Activated CD4-positive, alpha-beta T cell treated with anti-CD3 and anti-CD28 coated beads, Interleukin-2, amount 50 U/mL, for 1 hour (primary cell): ENCODE results near the gene RGS6.

Experiments
- DNase-seq: peaks from one replicate; pipeline ENCODE4 v3.0.0-alpha.2; 2020

RGS6 gene

DNA sequence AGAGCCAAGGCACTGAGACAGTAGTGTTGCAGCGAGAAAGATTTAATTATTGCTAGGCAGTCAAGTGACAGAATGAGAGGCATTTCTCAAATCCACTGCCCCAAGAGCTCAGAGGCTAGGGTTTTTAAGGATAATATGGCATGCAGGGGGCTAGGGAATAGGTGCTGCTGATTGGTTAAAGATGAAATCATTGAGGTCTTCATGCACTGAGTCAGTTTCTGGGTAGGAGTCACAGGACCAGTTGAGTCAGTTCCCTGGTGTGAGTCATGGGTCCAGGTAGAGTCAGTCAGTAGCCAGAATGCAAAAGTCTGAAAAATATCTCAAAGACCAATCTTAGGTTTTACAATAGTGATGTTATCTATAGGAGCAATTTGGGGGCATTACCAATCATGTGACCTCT is 323.8 kb downstream of the RGS6 start:
- DNase-seq: no peak

DNA sequence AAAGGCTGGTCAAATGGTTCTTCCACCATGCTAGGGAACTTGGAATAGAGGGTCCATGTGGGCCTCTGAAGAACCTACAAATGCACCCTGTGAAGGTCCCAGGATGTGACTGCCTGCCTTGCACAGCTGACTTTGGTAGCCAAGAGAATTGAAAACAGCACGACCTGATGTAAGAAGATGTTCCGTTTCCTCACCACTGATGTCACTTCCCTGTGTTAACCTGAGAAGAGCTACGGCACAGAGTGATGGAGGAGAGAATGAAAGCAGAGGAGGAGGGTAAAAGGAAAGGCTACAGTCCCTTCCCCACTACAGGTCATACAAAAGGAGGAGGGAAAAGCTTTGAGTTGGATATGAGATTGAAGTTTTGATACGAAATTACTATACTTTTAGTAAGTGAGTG is 328.8 kb downstream of the RGS6 start:
- DNase-seq: no peak

DNA sequence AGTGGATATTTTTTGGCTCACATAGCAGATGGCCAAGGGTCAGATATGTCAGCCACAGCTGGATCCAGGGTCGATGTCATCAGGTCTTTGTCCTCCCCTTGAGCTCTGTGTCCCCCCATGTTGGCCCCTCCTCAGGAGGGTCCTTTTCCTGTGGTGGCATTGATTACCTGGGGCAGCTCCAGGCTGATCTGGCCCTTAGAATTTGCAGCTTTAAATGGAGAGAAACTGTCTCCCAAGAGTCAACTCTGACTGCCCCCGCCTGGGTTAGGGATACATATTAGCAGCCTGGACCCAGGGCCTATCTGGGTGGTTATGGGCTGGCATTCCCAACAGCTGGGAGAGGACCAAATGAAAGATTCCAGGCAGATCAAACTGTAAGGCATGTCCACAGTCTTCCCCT is 330.5 kb downstream of the RGS6 start:
- DNase-seq: no peak

DNA sequence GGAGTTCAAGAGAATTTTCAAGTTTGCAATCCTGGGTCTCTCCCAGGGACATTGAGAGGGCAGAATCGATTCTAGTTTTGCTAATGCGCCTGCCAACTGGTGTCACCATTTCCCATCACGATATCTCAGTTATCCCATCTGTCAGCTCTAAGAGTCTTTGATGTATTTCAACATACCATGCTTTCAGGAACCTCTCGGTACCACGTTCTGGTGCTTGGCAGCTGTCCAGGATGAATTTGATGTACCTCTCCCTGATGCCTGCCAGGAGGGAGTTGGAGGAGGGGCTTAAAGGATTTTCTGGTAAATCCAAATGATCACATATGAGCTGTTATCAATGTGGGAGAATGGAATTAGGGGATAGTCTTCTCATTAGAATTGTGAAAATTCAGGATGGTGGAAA is 332.5 kb downstream of the RGS6 start:
- DNase-seq: no peak

DNA sequence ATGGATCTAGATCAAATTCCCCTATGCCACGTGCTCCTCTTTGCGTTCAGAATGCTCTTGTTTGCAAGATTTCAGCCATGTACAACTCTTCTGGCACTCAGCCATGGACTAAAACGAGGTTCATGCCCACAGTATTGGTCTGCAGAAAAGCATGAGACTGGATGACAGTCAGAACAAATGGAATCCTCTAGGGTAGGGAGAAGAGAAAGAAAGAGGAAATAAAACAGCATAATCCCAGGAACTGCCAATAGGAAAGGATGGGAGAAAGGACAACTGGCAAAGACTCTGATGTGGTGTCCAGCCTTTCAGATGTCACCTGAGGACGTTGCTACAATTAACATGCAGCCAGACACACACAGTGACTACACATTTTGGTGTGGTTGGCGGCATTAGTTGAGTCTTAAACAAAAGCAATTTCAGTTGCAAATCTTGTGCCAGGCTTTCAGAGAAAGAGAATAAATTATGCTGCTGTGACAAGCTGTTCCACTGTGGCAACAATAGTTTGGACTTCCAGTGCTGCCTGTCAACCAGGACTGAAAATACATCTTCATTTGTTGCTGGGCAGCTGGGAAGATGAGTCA is 338.0 kb downstream of the RGS6 start:
- DNase-seq: no peak

DNA sequence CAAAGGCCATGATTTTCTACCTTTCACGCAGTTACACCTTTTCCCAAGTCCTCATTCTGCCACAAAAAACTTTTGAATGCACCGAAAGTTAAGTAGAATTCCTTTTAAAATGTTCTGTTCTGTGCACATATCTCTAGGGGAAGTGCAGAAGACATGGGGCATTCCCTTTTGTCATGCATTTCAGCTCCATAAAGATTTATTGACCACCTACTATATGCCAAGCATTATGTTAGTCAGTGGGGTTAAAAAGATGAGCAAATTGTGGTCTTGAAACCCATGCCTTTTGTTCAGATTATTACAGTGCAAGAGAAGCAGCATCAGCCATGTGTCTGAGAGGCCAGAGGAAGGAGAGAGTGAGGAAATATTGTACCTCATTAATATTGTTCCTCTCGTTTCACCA is 338.5 kb downstream of the RGS6 start:
- DNase-seq: no peak

DNA sequence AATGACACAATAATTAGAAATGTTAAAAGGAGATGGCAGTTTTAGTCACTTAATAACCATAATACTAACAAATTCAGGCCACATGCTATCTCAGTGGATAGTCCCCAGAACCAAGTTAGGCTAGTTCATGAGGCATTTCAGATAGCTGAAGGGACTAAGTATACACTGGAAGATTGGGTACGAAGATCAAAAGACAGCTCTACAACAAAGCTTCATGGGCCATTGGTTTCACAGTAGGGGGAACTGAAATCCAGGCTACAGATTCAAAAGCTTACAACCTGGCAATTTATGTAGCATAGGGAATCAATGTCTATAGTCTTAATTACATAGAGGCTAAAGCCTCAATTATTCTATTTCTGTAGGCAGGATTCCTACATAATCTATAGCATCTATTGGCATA is 343.0 kb downstream of the RGS6 start:
- DNase-seq: no peak

DNA sequence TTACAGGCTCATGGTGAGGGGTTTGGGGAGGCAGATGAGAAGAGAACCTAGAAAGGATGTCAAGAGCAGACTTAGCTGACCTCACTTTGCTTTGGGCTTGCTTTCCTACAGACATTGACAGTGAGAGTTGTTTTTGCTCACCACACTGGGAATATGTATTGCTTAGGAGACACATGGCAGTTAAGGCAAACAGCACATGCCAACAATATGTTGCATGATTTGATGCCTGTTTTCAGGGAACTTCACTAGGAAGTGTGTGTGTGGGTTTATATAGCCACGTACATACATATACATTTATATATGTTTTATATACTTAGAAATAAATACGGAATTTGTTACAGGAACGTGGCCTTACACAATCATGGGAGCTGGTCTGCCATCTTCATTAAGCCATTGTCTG is 346.1 kb downstream of the RGS6 start:
- DNase-seq: no peak

DNA sequence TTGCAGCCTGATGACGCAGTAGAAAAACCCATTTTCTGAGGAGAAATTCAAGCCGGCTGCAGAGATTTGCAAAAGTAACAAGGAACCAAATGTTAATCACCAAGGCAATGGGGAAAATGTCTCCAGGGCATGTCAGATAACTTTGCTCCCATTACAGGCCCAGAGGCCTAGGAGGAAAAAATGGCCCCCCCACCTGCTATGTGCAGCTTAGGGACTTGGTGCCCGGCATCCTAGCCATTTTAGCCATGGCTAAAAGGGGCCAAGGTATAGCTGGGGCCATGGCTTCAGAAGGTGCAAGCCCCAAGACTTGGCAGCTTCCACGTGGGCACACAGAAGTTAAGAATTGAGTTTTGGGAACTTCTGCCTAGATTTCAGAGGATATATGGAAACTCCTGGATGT is 351.9 kb downstream of the RGS6 start:
- no peak for DNase-seq

DNA sequence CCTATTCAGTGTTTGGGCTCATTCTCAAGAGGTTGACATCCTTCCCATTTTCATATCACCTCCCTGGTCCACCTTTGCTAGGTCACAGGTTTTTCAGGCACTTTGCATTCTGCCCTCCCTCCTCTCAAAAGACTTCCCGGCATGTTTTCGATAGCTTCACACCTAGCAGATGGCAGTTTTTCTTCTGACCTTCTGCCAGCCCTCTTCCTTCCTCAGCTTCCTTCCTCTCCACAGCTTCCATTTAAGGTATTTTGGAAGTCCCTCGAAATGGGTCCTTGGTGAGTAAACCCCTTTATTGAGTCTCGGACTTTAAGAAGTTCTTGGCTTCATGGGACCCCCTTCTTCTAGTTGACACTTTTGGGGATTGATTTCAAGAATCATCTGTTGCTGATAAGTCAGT is 358.0 kb downstream of the RGS6 start:
- DNase-seq: no peak

DNA sequence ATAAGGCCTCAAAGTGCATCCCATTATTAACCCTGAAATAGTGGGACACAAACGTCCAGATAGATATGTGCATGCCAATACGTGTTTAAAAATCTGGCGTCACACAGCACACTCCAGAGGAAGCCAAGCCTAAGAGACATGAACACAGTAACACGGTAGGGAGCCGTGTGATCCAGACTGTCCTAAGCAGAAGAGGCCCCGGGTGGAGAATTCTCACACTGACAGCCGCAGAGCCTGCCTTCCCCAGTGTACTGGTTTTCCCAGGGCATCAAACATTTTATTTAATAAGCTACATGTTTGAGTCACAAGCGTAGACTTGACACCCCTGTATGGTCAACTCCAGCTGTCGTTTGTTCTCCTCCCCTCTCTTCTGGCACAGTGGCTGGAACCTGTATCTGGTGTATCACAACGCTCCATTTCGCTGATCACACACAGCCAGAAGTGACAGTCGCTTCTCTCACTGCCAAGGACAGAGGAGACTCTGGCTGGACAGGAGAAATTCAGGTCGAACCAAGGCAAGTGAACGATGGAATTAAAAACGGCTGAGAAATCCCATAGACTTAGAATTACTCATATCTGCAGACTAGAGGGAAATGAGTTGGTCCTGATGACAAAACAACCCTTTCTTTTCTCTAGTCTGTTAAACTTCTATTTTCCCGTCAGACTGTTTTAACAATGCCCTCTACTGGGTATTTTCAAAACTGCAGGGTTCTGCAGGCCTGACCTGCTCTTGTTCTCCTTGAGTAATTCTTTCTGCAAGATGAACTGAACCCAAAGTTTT is 359.9 kb downstream of the RGS6 start:
- no peak for DNase-seq

DNA sequence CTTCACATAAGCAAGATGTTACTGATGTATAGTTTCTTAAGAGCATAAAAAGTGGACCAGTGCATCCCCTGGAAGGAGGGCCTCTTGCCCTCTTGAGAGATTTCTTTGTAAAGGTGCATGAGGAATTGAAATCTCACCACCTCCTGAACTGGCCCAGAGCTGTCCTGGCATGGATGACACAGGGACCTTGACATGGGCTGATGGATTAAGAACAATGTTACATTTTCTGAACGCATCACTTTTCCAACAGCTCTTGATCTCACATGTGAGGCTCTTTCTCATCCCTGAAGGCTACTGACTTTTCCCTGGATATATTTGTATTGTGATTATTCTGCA is 360.4 kb downstream of the RGS6 start:
- no peak for DNase-seq

DNA sequence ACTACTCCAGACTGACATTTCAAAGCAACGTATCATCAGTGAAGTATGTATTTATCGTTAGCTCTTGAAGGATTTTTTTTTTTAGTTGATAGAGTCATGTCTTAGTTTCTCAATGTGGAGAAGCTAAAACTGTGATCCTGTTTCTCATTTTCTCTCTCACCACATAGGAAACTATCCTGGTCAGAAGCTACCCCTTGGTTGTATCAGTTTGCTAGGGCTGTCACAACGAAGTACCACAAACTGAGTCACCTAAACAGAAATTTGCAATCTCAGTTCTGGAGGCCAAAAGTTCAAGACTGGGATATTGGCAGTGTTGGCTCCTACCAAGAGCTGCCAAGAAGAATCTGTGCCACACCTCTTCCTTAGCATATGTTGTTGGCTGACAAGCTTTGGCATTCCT is 369.1 kb downstream of the RGS6 start:
- no peak for DNase-seq

DNA sequence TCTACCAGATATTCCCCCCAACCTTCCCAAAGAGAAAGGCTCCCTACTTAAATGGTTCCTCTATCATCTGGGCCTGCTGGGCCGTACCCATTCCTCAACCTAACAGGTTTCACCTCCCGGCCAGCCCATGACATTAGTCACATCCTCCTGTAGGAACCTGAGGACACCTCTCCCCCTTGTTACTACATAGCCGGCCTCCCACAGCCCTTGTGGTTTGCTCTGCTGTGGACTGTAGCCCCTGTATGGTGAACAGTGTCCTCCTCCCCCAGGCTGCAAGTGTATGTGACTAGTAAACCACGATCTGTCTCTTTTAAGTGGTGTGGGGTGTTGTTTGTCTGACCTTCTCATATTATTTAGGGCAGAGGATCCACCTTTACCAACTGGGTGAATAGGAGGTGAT is 371.7 kb downstream of the RGS6 start:
- no peak for DNase-seq

DNA sequence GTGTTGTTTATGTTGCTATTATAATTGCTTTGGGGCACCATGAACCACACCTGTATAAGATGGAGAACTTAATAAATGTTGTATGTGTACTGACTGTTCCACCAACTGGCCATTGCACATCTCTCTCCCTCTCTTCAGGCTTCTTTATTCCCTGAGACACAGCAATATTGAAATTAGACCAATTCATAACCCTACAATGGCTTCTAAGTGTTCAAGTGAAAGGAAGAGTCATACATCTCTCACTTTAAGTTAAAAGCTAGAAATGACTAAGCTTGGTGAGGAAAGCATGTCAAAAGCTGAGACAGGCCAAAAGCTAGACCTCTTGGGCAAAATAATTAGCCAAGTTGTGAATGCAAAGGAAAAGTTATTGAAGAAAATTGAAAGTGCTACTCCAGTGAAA is 373.3 kb downstream of the RGS6 start:
- no peak for DNase-seq

DNA sequence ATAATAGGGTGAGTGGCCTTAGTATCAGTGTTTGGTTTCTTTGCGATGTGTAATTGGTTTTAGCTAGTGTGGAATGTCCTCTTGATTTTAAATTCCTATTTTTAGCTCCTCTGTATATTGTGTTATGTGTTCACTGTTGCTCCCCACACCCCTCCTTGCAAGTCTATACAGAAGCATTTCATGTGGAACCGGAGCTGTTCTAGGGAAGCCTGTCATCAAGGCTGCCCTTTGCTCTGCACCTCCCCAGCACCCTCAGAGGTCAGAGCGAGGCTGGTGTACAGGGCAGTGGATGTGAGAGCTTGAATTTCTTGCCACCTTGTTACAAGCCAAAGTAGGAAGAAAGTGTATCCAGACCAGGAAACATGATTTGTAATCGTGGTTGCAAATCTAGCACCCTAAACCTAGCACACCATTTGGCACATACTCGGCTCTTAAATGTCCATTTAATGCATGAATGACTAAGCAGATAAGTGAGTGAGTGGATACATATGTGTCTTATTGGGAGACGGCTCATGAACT is 376.8 kb downstream of the RGS6 start:
- DNase-seq: no peak

DNA sequence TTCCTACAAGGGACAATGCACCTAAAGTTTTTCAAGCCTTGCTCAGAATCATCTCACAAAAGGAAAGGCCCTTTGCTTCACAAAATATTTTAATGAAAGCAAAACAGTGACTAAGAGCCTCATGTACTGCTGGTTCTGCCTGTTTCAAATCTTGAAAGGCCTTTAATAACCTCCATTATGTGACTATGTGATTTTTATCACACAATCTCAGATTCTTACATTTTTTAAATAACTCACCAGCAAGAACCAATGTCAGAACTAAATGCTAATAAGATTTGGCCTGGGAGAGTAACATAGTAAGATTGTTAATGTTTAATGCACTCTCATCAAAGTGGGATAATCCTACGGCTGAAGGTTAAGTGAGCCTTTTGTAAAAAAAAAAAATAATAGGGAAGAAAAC is 378.9 kb downstream of the RGS6 start:
- DNase-seq: no peak

DNA sequence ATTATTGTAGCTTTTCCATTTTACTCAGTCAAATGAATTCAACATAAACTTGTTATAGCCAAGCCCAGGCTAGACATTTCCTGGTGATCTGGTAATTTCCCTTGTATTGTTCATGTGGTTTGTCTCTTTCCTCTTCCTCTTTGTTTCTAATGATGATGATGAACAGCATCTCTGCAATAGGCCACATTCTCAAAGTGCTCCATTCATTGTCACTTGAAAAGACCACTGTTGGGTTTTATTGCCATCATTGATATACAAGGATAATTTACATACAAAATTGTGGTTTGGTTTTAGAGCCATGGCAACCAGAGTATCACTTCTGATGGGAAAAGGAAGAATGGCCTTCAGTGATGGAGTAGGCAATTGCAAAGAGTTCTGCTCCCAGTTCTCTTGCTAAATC is 379.3 kb downstream of the RGS6 start:
- DNase-seq: no peak

DNA sequence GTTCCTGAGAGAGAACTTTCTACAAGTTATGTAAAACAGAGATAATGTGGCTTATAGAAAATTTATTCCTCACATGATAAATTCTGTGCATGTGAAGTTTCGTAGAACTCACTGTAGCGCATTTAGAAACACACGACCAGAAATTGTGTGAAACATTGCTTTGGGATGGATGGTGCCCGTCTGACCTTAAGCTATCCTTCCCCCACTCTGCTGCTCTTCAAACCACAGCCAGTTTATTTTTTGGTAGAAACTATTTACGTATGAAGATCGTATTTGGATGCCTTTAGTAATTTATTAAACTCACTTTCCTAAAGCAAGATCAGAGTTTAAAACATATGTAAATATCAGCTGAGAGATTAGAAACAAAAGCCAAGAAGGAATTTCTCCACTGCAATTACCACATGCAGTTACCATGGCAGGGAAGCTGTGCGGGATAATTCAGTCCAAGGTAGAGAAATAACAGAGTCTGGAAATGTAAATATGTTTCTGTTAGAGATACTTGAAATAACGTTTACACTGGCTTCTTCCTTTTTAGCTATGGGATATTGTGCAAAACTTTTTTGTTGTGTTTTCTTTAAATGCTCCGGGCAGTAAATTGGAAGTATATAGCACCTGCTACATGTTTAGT is 382.7 kb downstream of the RGS6 start:
- no peak for DNase-seq

DNA sequence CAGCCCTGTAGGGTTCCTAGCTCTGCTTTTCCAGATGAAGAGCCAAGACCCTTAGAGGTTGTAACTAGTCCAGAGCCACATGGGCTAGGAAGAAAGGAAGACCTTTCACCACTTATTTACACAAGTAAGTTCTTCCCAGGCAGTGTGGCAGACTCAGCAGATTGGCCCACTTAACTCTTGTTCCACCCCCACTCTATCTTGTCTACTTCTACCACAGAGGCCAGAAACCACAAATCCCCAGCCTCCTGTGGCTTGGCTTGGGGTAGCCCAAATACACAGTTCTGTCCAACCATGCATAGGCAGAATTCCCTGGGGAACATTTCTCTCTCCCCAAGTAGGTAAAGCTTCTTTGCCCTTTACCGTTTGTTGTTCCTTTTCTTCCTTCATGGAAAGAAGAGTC is 383.5 kb downstream of the RGS6 start:
- no peak for DNase-seq

DNA sequence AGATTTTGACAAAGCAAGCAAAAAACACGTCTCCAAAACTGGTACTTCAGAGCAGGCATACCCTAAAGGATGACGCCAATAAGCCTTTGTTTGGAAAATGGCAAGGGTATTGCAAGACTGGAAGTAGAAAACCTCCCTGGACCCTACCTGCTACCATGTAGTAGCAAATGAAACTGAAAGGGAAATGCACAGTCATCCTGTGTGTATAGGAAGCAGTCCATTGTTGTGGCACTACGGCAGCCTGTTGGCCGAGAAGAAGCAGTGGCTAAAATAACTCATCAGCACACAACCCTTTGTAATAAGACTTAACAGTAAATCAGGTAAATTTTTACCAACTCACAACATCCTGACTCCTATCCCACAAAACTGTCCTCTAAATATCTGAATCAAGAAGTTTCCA is 386.4 kb downstream of the RGS6 start:
- no peak for DNase-seq

DNA sequence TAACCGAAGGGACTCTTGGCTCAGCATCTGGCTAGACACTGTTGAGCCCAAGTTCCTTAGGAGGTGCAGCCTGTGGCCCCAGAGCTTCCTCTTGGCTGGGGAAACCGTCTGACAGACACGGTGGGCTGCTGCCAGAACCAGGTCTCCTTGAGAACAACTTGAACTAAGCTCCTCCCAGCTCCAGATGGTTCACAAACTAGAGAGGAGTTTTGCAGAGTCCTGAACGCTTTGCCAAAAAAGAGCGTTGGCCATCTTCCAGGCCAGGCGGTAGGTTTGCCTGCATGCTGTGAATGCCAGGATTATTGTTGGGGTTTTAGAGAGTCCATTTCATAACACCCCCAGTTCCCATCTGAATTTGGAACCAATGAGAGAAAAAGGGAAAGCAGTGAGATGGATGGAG is 399.8 kb downstream of the RGS6 start:
- DNase-seq: no peak

DNA sequence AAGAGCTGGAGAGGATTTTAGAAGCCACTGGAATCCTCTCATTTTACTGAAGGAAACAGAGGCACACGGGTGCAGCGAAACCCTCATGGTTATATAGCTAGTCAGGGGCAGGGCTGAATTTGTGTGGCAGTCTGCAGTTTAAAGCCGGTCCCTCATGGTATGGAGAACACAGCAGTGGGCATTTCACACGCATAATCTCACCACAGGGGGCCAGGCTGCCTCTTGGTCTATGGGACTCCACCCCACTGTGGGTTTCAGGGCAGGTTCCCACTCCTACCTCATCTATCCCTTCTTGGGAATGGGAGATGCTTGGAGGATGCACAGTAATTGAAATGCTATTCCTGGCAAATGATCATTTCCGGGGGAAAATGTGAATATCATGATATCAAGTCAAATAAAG is 400.6 kb downstream of the RGS6 start:
- no peak for DNase-seq

DNA sequence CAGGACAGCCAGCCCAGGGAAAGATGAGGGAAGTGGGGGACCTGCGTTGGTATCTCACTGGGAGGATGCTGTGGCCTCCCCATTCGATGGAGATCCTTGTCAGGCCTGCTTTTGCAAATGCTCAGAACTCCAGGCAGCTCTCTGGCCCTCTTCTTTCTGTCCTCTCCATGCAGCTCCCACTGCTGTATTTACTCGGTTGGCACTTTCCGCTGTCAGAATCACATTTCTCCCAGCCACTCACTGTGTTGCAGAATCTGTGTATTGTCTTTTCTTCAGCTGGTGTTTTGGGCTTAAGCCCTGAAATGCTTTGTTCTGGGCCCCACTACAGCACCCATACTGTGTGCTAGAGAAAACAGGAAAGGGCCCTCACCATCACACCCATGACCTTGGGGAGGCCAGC is 401.1 kb downstream of the RGS6 start:
- DNase-seq: no peak
